Stimulated activated CD8-positive, alpha-beta memory T cell treated with anti-CD3 and anti-CD28 coated beads, Interleukin-2, amount 100 ng/mL, for 1 hour (primary cell): ENCODE data around the gene PNMA1.

Experiments used
- DNase-seq, 2 donors: peaks; one replicate each; pipeline ENCODE4 v3.0.0-alpha.2; 2020; ENCODE audit warnings: low read depth in 2 of 2

The PNMA1 gene

GRCh38 chr14:73713803-73714655 lies at the start of gene PNMA1:
PNMA1 (minus strand) TSS chr14:73714384; CDS start chr14:73713639, 745 bp downstream.
- DNase-seq, result peak; percentile 73 to 79

- no peak for DNase-seq
Observed at GRCh38 chr14:73763396-73763795, 49.2 kb upstream of the PNMA1 start.

GRCh38 chr14:73762375-73762822 lies 48.2 kb upstream of the PNMA1 start:
- no peak for DNase-seq

GRCh38 chr14:73761618-73762355 lies 47.6 kb upstream of the PNMA1 start:
- no peak for DNase-seq

GRCh38 chr14:73760598-73761586 lies 46.7 kb upstream of the PNMA1 start:
- DNase-seq, result no peak

- peak; percentile 94 to 95 for DNase-seq
Observed at GRCh38 chr14:73759714-73760597, 45.8 kb upstream of the PNMA1 start.

GRCh38 chr14:73759183-73759713 lies 45.1 kb upstream of the PNMA1 start:
- DNase-seq, result no peak

- DNase-seq, result peak; percentile 39 to 59
Observed at GRCh38 chr14:73758392-73759182, 44.4 kb upstream of the PNMA1 start.

- DNase-seq, result no peak
Observed at GRCh38 chr14:73757876-73758391, 43.8 kb upstream of the PNMA1 start.

- no peak for DNase-seq
Observed at GRCh38 chr14:73757381-73757780, 43.2 kb upstream of the PNMA1 start.

GRCh38 chr14:73755434-73756014 lies 41.3 kb upstream of the PNMA1 start:
- no peak for DNase-seq

GRCh38 chr14:73754911-73755360 lies 40.8 kb upstream of the PNMA1 start:
- DNase-seq, result no peak

GRCh38 chr14:73753887-73754795 lies 40.0 kb upstream of the PNMA1 start:
- DNase-seq, result no peak

- DNase-seq, result no peak
Observed at GRCh38 chr14:73753124-73753886, 39.1 kb upstream of the PNMA1 start.

- no peak for DNase-seq
Observed at GRCh38 chr14:73752297-73752992, 38.3 kb upstream of the PNMA1 start.

GRCh38 chr14:73751157-73751691 lies 37.0 kb upstream of the PNMA1 start:
- DNase-seq, result no peak
